Karpas-422 (cell line): ENCODE measurements around the gene HOXA2. TPM values are rescaled to one million over a fixed set of nuclear protein-coding genes. Genes with fewer than 3 reads are reported as not detected.

Source experiments
- DNase-seq: peaks from one replicate; pipeline ENCODE4 v3.0.0-alpha.2; 2015
- H2AFZ ChIP-seq: fragments of 200-600 bp; sonication (generic); 2 replicates; pipeline ENCODE4 v1.6.1; 2014; ENCODE audit warnings: antibody characterized with exemption, low read length, mixed read lengths
- H3K27ac ChIP-seq: fragments of 200-600 bp; sonication (generic); 2 replicates; pipeline ENCODE4 v1.5.1; 2014; ENCODE audit warnings: mild to moderate bottlenecking, low read length, moderate library complexity
- H3K27me3 ChIP-seq: fragments of 200-600 bp; sonication (generic); 2 replicates; pipeline ENCODE4 v1.6.1; 2014; ENCODE audit warnings: low read length, mixed read lengths
- H3K36me3 ChIP-seq: fragments of 200-600 bp; sonication (generic); 2 replicates; pipeline ENCODE4 v1.6.1; 2014; ENCODE audit warnings: low read length, mixed read lengths; ENCODE audit not compliant: insufficient read depth
- H3K4me1 ChIP-seq: fragments of 200-600 bp; sonication (generic); 2 replicates; pipeline ENCODE4 v1.6.1; 2014; ENCODE audit warnings: mild to moderate bottlenecking, low read length, mixed read lengths
- H3K4me2 ChIP-seq: fragments of 200-600 bp; sonication (generic); 2 replicates; pipeline ENCODE4 v1.6.1; 2014; ENCODE audit warnings: low read length, low read depth, mild to moderate bottlenecking; ENCODE audit not compliant: poor library complexity, severe bottlenecking
- H3K4me3 ChIP-seq: fragments of 200-600 bp; sonication (generic); 2 replicates; pipeline ENCODE4 v1.5.1; 2014; ENCODE audit warnings: mild to moderate bottlenecking, antibody characterized with exemption, low read length, mixed read lengths
- H3K79me2 ChIP-seq: fragments of 200-600 bp; sonication (generic); 2 replicates; pipeline ENCODE4 v1.6.1; 2014; ENCODE audit warnings: mild to moderate bottlenecking, low read length, mixed read lengths
- H3K9ac ChIP-seq: fragments of 200-600 bp; sonication (generic); 2 replicates; pipeline ENCODE4 v1.6.0; 2014; ENCODE audit warnings: low read length
- H3K9me2 ChIP-seq: fragments of 200-600 bp; sonication (generic), shearing (Covaris generic); replicated peaks from 2 replicates; pipeline ENCODE4 v1.6.0; 2014; ENCODE audit warnings: mild to moderate bottlenecking, low read length, moderate library complexity; ENCODE audit not compliant: insufficient read depth
- H3K9me3 ChIP-seq: fragments of 300-700, 200-600 bp; sonication (generic); 2 replicates; pipeline ENCODE4 v1.6.1; 2014; ENCODE audit warnings: low read length, mixed read lengths
- H4K20me1 ChIP-seq: fragments of 200-600 bp; sonication (generic); 2 replicates; pipeline ENCODE4 v1.6.1; 2014; ENCODE audit warnings: mild to moderate bottlenecking, antibody characterized with exemption, low read length, low read depth; ENCODE audit not compliant: insufficient read depth
- total RNA-seq: library from RNA; depleted of rRNA; stranded (reverse); fragments of >200 nt; shearing (Covaris generic); gene quantifications from 2 replicates; pipeline ENCODE4 v1.2.3, GENCODE V29; 2014; ENCODE audit warnings: low replicate concordance

HOXA2 gene
- total RNA-seq, 1 experiment from 2014 or later = 0.41 TPM

GRCh38 chr7:27143023-27143949 is 40.8 kb upstream of the HOXA2 start, which contains the start of gene HOXA5:
HOXA5 (minus strand) TSS chr7:27143681; CDS start chr7:27143607, 74 bp downstream.
- no peaks in the 10 kb centered on the region for H4K20me1 ChIP-seq
- H3K36me3 ChIP-seq = peaks cover 13% of the 10 kb centered on the region; the same call in 1 of the 2 replicates
- H3K79me2 ChIP-seq = peaks cover 14% of the 10 kb centered on the region
- no peaks in the 10 kb centered on the region for H3K9me3 ChIP-seq
- no peak within 1 kb of the TSS for H3K4me3 ChIP-seq
- H3K9ac ChIP-seq = no peak within 1 kb of the TSS
- H3K9me2 ChIP-seq = no peaks in the 10 kb centered on the region
- no peaks in the 10 kb centered on the region for H3K27me3 ChIP-seq
- no peak for DNase-seq
- no peak within 1 kb of the TSS for H3K4me2 ChIP-seq
- no peak within 1 kb of the TSS for H2AFZ ChIP-seq
- H3K4me1 ChIP-seq = peaks cover 4% of the 10 kb centered on the region
- H3K27ac ChIP-seq = no peak within 1 kb of the TSS

GRCh38 chr7:27142580-27143022 is 40.1 kb upstream of the HOXA2 start:
- Histone ChIP-seq H3K4me3 (no peak overlapping the region), H3K9me3 (no peaks in the 10 kb centered on the region), H3K36me3 (peaks cover 19% of the 10 kb centered on the region; the same call in 1 of the 2 replicates), H3K27ac (no peak overlapping the region), H3K27me3 (no peaks in the 10 kb centered on the region), H2AFZ (no peak overlapping the region), H4K20me1 (no peaks in the 10 kb centered on the region), H3K9me2 (no peaks in the 10 kb centered on the region), H3K4me1 (no peaks in the 10 kb centered on the region), H3K79me2 (peaks cover 10% of the 10 kb centered on the region; the same call in 1 of the 2 replicates), H3K4me2 (no peak overlapping the region), H3K9ac (no peak overlapping the region)
- DNase-seq = no peak

- peaks cover 20% of the 10 kb centered on the region; the same call in 1 of the 2 replicates for H3K36me3 ChIP-seq
- H3K9me3 ChIP-seq = no peaks in the 10 kb centered on the region
- no peak overlapping the region for H3K4me2 ChIP-seq
- DNase-seq = no peak
- H3K27me3 ChIP-seq = no peaks in the 10 kb centered on the region
- H3K4me3 ChIP-seq = no peak overlapping the region
- H3K4me1 ChIP-seq = no peaks in the 10 kb centered on the region
- H4K20me1 ChIP-seq = no peaks in the 10 kb centered on the region
- H3K79me2 ChIP-seq = peaks cover 7% of the 10 kb centered on the region; the same call in 1 of the 2 replicates
- H3K9ac ChIP-seq = no peak overlapping the region
- no peak overlapping the region for H2AFZ ChIP-seq
- no peak overlapping the region for H3K27ac ChIP-seq
- H3K9me2 ChIP-seq = no peaks in the 10 kb centered on the region
These were observed 39.6 kb upstream of the HOXA2 start for GRCh38 chr7:27141923-27142579.

- H3K79me2 ChIP-seq = peaks cover 5% of the 10 kb centered on the region; the same call in 1 of the 2 replicates
- peaks cover 20% of the 10 kb centered on the region; the same call in 1 of the 2 replicates for H3K36me3 ChIP-seq
- H3K9ac ChIP-seq = no peak overlapping the region
- no peaks in the 10 kb centered on the region for H3K4me1 ChIP-seq
- H3K27me3 ChIP-seq = no peaks in the 10 kb centered on the region
- no peaks in the 10 kb centered on the region for H3K9me3 ChIP-seq
- no peak overlapping the region for H3K27ac ChIP-seq
- H3K4me3 ChIP-seq = no peak overlapping the region
- DNase-seq = no peak
- no peaks in the 10 kb centered on the region for H3K9me2 ChIP-seq
- H4K20me1 ChIP-seq = no peaks in the 10 kb centered on the region
- H3K4me2 ChIP-seq = no peak overlapping the region
- no peak overlapping the region for H2AFZ ChIP-seq
These were observed 38.8 kb upstream of the HOXA2 start for GRCh38 chr7:27141137-27141922.

GRCh38 chr7:27140126-27140857 is 37.8 kb upstream of the HOXA2 start:
- no peaks in the 10 kb centered on the region for H3K9me2 ChIP-seq
- H3K27me3 ChIP-seq = no peaks in the 10 kb centered on the region
- DNase-seq = no peak
- no peak overlapping the region for H3K4me2 ChIP-seq
- peaks cover 2% of the 10 kb centered on the region; the same call in 1 of the 2 replicates for H3K79me2 ChIP-seq
- H3K4me3 ChIP-seq = no peak overlapping the region
- no peak overlapping the region for H3K27ac ChIP-seq
- H3K9ac ChIP-seq = no peak overlapping the region
- H3K36me3 ChIP-seq = peaks cover 13% of the 10 kb centered on the region; the same call in 1 of the 2 replicates
- no peaks in the 10 kb centered on the region for H3K4me1 ChIP-seq
- no peaks in the 10 kb centered on the region for H4K20me1 ChIP-seq
- no peak overlapping the region for H2AFZ ChIP-seq
- no peaks in the 10 kb centered on the region for H3K9me3 ChIP-seq

GRCh38 chr7:27139334-27140125 is 37.0 kb upstream of the HOXA2 start:
- Histone ChIP-seq H2AFZ (no peak overlapping the region), H4K20me1 (no peaks in the 10 kb centered on the region), H3K9ac (no peak overlapping the region), H3K9me3 (no peaks in the 10 kb centered on the region), H3K4me2 (no peak overlapping the region), H3K4me1 (no peaks in the 10 kb centered on the region), H3K27me3 (no peaks in the 10 kb centered on the region), H3K79me2 (peaks cover 8% of the 10 kb centered on the region; the same call in 1 of the 2 replicates), H3K36me3 (peaks cover 13% of the 10 kb centered on the region; the same call in 1 of the 2 replicates), H3K4me3 (no peak overlapping the region), H3K27ac (no peak overlapping the region), H3K9me2 (no peaks in the 10 kb centered on the region)
- DNase-seq = no peak

- no peak overlapping the region for H2AFZ ChIP-seq
- no peak overlapping the region for H3K9ac ChIP-seq
- no peaks in the 10 kb centered on the region for H3K4me1 ChIP-seq
- H3K79me2 ChIP-seq = peaks cover 13% of the 10 kb centered on the region; the same call in 1 of the 2 replicates
- no peaks in the 10 kb centered on the region for H3K9me3 ChIP-seq
- no peaks in the 10 kb centered on the region for H3K9me2 ChIP-seq
- peaks cover 11% of the 10 kb centered on the region; the same call in 1 of the 2 replicates for H3K36me3 ChIP-seq
- H3K27ac ChIP-seq = no peak overlapping the region
- H3K4me3 ChIP-seq = no peak overlapping the region
- H3K4me2 ChIP-seq = no peak overlapping the region
- DNase-seq = no peak
- H3K27me3 ChIP-seq = no peaks in the 10 kb centered on the region
- H4K20me1 ChIP-seq = no peaks in the 10 kb centered on the region
These were observed 36.5 kb upstream of the HOXA2 start for GRCh38 chr7:27138985-27139333.
